HCT116 (cell line): ENCODE data around the gene SCGB3A2. TPM values are rescaled to one million over a fixed set of nuclear protein-coding genes. Genes with fewer than 3 reads are reported as not detected.

Experiments
- ATAC-seq: fragments of 200-7000 bp; cut with Tn5 transposase; 2 replicates; pipeline ENCODE4 v1.9.1; 2020; ENCODE audit warnings: mild to moderate bottlenecking, moderate library complexity
- BruUV-seq: library from RNA; stranded (reverse); fragments of 400-500 nt; replicated peaks from 2 replicates; lab custom pipeline; 2021; lab: Mats Ljungman, UMichigan
- CTCF ChIA-PET: fragments of 300-600 bp; sonication (Branson Sonifier 250); formaldehyde crosslinking; loops from one replicate; lab custom pipeline; 2021; ENCODE audit warnings: antibody characterized with exemption; lab: Charles Lee
- POLR2A ChIA-PET: fragments of 300-600, 350-600 bp; sonication (Branson Sonifier 250); formaldehyde crosslinking; loops from one replicate; lab custom pipeline; 2021; ENCODE audit warnings: antibody characterized with exemption; lab: Charles Lee
- RAD21 ChIA-PET, 2 experiments: fragments of 300-600 bp; sonication (Branson Sonifier 250); formaldehyde crosslinking; loops; one replicate each; lab custom pipeline; 2023; ENCODE audit warnings: low total read pairs in 2 of 2; ENCODE audit not compliant: uncharacterized antibody in 2 of 2, unreplicated experiment in 2 of 2, low non-redundant PET in 1 of 2; lab: Charles Lee
- DNase-seq: peaks from one replicate; pipeline ENCODE4 v3.0.0-alpha.2; 2010; ENCODE audit warnings: low read depth, low spot score
- H2AFZ ChIP-seq: fragments of 200-600 bp; shearing (Covaris generic), sonication (generic); 2 replicates; pipeline ENCODE4 v1.6.1; 2017; ENCODE audit warnings: low read depth, mixed run types, mixed read lengths, antibody characterized with exemption, low read length; ENCODE audit not compliant: poor library complexity, severe bottlenecking
- H3K27ac ChIP-seq: 2 replicates; pipeline ENCODE4 v1.5.1; 2012; ENCODE audit warnings: low read depth, low read length
- H3K27me3 ChIP-seq: fragments of 200-600 bp; sonication (generic); 2 replicates; pipeline ENCODE4 v1.6.1; 2016; ENCODE audit warnings: mixed run types, low read length, mixed read lengths; ENCODE audit not compliant: insufficient read depth
- H3K36me3 ChIP-seq, 2 experiments: fragments of 200-500 bp in 1 of 2; fragments of 200-600 bp in 1 of 2; sonication (Bioruptor generic) in 1 of 2; sonication (generic) in 1 of 2; 2 replicates each; pipeline versions ENCODE4 v1.5.1 to v1.6.1; 2014 to 2016; ENCODE audit warnings: low read length in 2 of 2, inconsistent platforms in 1 of 2, mixed read lengths in 1 of 2, mixed run types in 1 of 2; ENCODE audit not compliant: insufficient read depth in 2 of 2, control insufficient read depth in 1 of 2
- H3K4me1 ChIP-seq, 2 experiments: fragments of 200-600 bp in 1 of 2; sonication (generic) in 1 of 2; 2 replicates each; pipeline versions ENCODE4 v1.5.1 to v1.6.1; 2012 to 2017; ENCODE audit warnings: low read length in 2 of 2, inconsistent platforms in 1 of 2, mild to moderate bottlenecking in 1 of 2, mixed read lengths in 1 of 2, mixed run types in 1 of 2, moderate library complexity in 1 of 2; ENCODE audit not compliant: insufficient read depth in 2 of 2, control insufficient read depth in 1 of 2
- H3K4me2 ChIP-seq: fragments of 200-600 bp; sonication (generic); 2 replicates; pipeline ENCODE4 v1.6.1; 2017; ENCODE audit warnings: mixed run types, low read length, mixed read lengths
- H3K4me3 ChIP-seq, 2 experiments: fragments of 200-600 bp in 1 of 2; sonication (generic) in 1 of 2; replicated peaks in 1 of 2; 2 replicates each; pipeline ENCODE4 v1.5.1; 2011 to 2016; ENCODE audit warnings: low read length in 2 of 2, control low read depth in 1 of 2, low read depth in 1 of 2, mild to moderate bottlenecking in 1 of 2, mixed read lengths in 1 of 2, mixed run types in 1 of 2
- H3K79me2 ChIP-seq: fragments of 200-600 bp; sonication (generic); 2 replicates; pipeline ENCODE4 v1.6.1; 2017; ENCODE audit warnings: mild to moderate bottlenecking, mixed run types, low read length, moderate library complexity, mixed read lengths; ENCODE audit not compliant: insufficient read depth
- H3K9ac ChIP-seq: fragments of 200-600 bp; sonication (generic); 2 replicates; pipeline ENCODE4 v1.6.1; 2016; ENCODE audit warnings: low read length, mixed read lengths
- H3K9me2 ChIP-seq: fragments of 200-600 bp; sonication (generic), shearing (Covaris generic); 2 replicates; pipeline ENCODE4 v1.6.1; 2017; ENCODE audit warnings: mixed run types, mild to moderate bottlenecking, moderate library complexity; ENCODE audit not compliant: insufficient read depth
- H3K9me3 ChIP-seq, 2 experiments: fragments of 200-500 bp in 1 of 2; fragments of 200-600 bp in 1 of 2; sonication (Bioruptor generic) in 1 of 2; sonication (generic) in 1 of 2; 2 replicates each; pipeline ENCODE4 v1.6.1; 2014 to 2017; ENCODE audit warnings: low read length in 2 of 2, mixed read lengths in 2 of 2, inconsistent platforms in 1 of 2, low read depth in 1 of 2, mild to moderate bottlenecking in 1 of 2, mixed run types in 1 of 2, moderate library complexity in 1 of 2; ENCODE audit not compliant: control insufficient read depth in 1 of 2, insufficient read depth in 1 of 2
- H4K20me1 ChIP-seq: fragments of 200-600 bp; sonication (generic), shearing (Covaris generic); 2 replicates; pipeline ENCODE4 v1.6.1; 2017; ENCODE audit warnings: mixed run types, mild to moderate bottlenecking, moderate library complexity; ENCODE audit not compliant: insufficient read depth
- CEBPB ChIP-seq: IDR thresholded peaks from 2 replicates; pipeline ENCODE4 v1.6.1; 2012; ENCODE audit warnings: low read depth
- CTCF ChIP-seq, 3 experiments: fragments of 200-600 bp in 1 of 3; sonication (generic) in 1 of 3; IDR thresholded peaks in 2 of 3; conservative IDR thresholded peaks in 1 of 3; 2 replicates each; pipeline ENCODE4 v1.5.1; 2012 to 2017; ENCODE audit warnings: low read depth in 2 of 3, low read length in 2 of 3, antibody characterized with exemption in 1 of 3, borderline replicate concordance in 1 of 3, control low read depth in 1 of 3, mild to moderate bottlenecking in 1 of 3, mixed read lengths in 1 of 3, mixed run types in 1 of 3, moderate library complexity in 1 of 3; ENCODE audit not compliant: insufficient read depth in 1 of 3
- POLR2AphosphoS5 ChIP-seq: IDR thresholded peaks from 2 replicates; pipeline ENCODE4 v1.6.1; 2011; ENCODE audit warnings: mild to moderate bottlenecking, low read depth, low read length, moderate library complexity
- SRF ChIP-seq: IDR thresholded peaks from 2 replicates; pipeline ENCODE4 v1.6.1; 2012; ENCODE audit warnings: low read depth
- YY1 ChIP-seq: IDR thresholded peaks from 2 replicates; pipeline ENCODE4 v1.6.1; 2011; ENCODE audit warnings: low read length, low read depth, moderate library complexity, mild to moderate bottlenecking; ENCODE audit not compliant: insufficient replicate concordance; ENCODE audit errors: extremely low read depth
- ZBTB33 ChIP-seq: IDR thresholded peaks from 2 replicates; pipeline ENCODE4 v1.6.1; 2011; ENCODE audit warnings: mild to moderate bottlenecking, low read length, moderate library complexity; ENCODE audit not compliant: insufficient replicate concordance; ENCODE audit errors: extremely low read depth
- ZNF274 ChIP-seq: fragments of 200-500 bp; sonication (Bioruptor generic); IDR thresholded peaks from 2 replicates; pipeline ENCODE4 v1.6.1; 2014; ENCODE audit warnings: mild to moderate bottlenecking, low read depth, low read length, inconsistent platforms
- intact Hi-C: fragments of 100-400 bp; cut with micrococcal nuclease; formaldehyde crosslinking; loops from 2 replicates; pipeline ENCODE4 v1.10.0; 2022
- total RNA-seq: library from RNA; stranded (reverse); gene quantifications from one replicate; pipeline ENCODE4 v1.2.1, GENCODE V29; 2021; ENCODE audit not compliant: unreplicated experiment

SCGB3A2 gene
- total RNA-seq, 1 experiment from 2014 or later = not detected

GRCh38 chr5:147925020-147925419 lies 46.5 kb downstream of the SCGB3A2 start:
- H2AFZ ChIP-seq = no peak overlapping the region
- H3K4me1 ChIP-seq = no peaks in the 10 kb centered on the region
- ChIA-PET RAD21 (no interaction called here), CTCF (no interaction called here), POLR2A (no interaction called here)
- DNase-seq (no peak), ATAC-seq (no peak)
- H3K36me3 ChIP-seq = no peaks in the 10 kb centered on the region
- intact Hi-C loops = no loop called here
- no peak overlapping the region for H3K4me3 ChIP-seq
- H3K9me2 ChIP-seq = no peaks in the 10 kb centered on the region
- H3K27ac ChIP-seq = no peak overlapping the region
- no peak overlapping the region for H3K9ac ChIP-seq
- 0 out of 2 replicates have a peak, but pooled peaks cover 2% of the 10 kb centered on the region for H3K27me3 ChIP-seq
- no peak overlapping the region for H3K4me2 ChIP-seq
- no peak for TF ChIP-seq POLR2AphosphoS5
- TF ChIP-seq CEBPB = no peak
- TF ChIP-seq CTCF (IDR thresholded peaks at IDR 0.05 in 2 of 3, conservative IDR thresholded peaks at IDR 0.05 in 1 of 3; ENCODE audit: borderline replicate concordance in 1 of 3, insufficient read depth in 1 of 3, low read depth in 2 of 3, low read length in 2 of 3) = no peak
- TF ChIP-seq YY1 = no peak
- TF ChIP-seq ZBTB33 = no peak
- TF ChIP-seq SRF = no peak
- no peak for TF ChIP-seq ZNF274
- TF ChIP-seq, all 23 proteins: peak for 0
- no peaks in the 10 kb centered on the region for H4K20me1 ChIP-seq
- no peaks in the 10 kb centered on the region for H3K9me3 ChIP-seq
- no TSS peak for BruUV-seq
- H3K79me2 ChIP-seq = no peaks in the 10 kb centered on the region
